Mucosa of descending colon (tissue), 3 donors: ENCODE data around the gene COL13A1. TPM values are rescaled to one million over a fixed set of nuclear protein-coding genes. Genes with fewer than 3 reads are reported as not detected.

ENCODE experiments used
- ATAC-seq: fragments of 200-7000 bp; cut with Tn5 transposase; one replicate; pipeline ENCODE4 v1.9.1; 2020; ENCODE audit warnings: mild to moderate bottlenecking, moderate library complexity
- DNase-seq, 3 donors: peaks; one replicate each; pipeline ENCODE4 v3.0.0-alpha.2; 2020
- H3K36me3 ChIP-seq: fragments of 200-600 bp; one replicate; pipeline ENCODE4 v1.8.0; 2021; ENCODE audit warnings: low read depth, mild to moderate bottlenecking
- H3K4me1 ChIP-seq: fragments of 200-600 bp; one replicate; pipeline ENCODE4 v1.8.0; 2021; ENCODE audit warnings: low read depth, mild to moderate bottlenecking
- H3K4me3 ChIP-seq: fragments of 200-600 bp; one replicate; pipeline ENCODE4 v1.8.0; 2021; ENCODE audit warnings: mild to moderate bottlenecking
- H3K9me3 ChIP-seq: fragments of 200-600 bp; one replicate; pipeline ENCODE4 v1.8.0; 2021; ENCODE audit warnings: mild to moderate bottlenecking
- CTCF ChIP-seq: fragments of 200-600 bp; IDR thresholded peaks from one replicate; pipeline ENCODE4 v1.8.0; 2022; ENCODE audit warnings: antibody characterized with exemption, mild to moderate bottlenecking
- intact Hi-C, 2 donors: fragments of 100-400 bp; cut with DNase I in 1 of 2; cut with micrococcal nuclease in 1 of 2; formaldehyde crosslinking; loops; one replicate each; pipeline versions ENCODE4 v1.11.0 to v1.11.1; 2022; cut with DNase I, micrococcal nuclease
- total RNA-seq, 3 donors: library from RNA; stranded (reverse); fragmentation: NEBNext Ultra II Directional in 2 of 3; extraction: Animal tissue kit (Norgen Biotek cat#: 25700) in 2 of 3; gene quantifications; one replicate each; pipeline versions ENCODE4 v1.2.1 to v1.2.4, GENCODE V29; 2021 to 2023
- donor health status: DM: no; HTN: no; CAD: no; lungs with moderate emphysema.
- donor health status: DM: no; HTN: no; CAD: no.
- donor health status: DM: no; HTN: yes; CAD: no.

COL13A1 gene
- total RNA-seq, 3 donors from 2014 or later, result 1.0 to 2.3 (median 1.0) TPM

- TF ChIP-seq CTCF, result no peak
- intact Hi-C loops, result no loop called here
- Histone ChIP-seq H3K4me3 (no peak overlapping the region), H3K9me3 (no peaks in the 10 kb centered on the region), H3K36me3 (no peaks in the 10 kb centered on the region), H3K4me1 (peaks cover 45% of the 10 kb centered on the region)
- no peak for ATAC-seq
- DNase-seq, result no peak
Measured at GRCh38 chr10:69892406-69892805, 90.7 kb downstream of the COL13A1 start.

GRCh38 chr10:69892816-69893215, 91.1 kb downstream of the COL13A1 start:
- intact Hi-C loops, result no loop called here
- no peaks in the 10 kb centered on the region for H3K9me3 ChIP-seq
- no peak overlapping the region for H3K4me3 ChIP-seq
- DNase-seq (peak in 1 of 3 donors; percentile 57), ATAC-seq (peak; percentile 1)
- TF ChIP-seq CTCF, result no peak
- no peaks in the 10 kb centered on the region for H3K36me3 ChIP-seq
- H3K4me1 ChIP-seq, result peaks cover 45% of the 10 kb centered on the region

GRCh38 chr10:69893271-69893900, 91.7 kb downstream of the COL13A1 start:
- peak; percentile 60 for ATAC-seq

GRCh38 chr10:69894156-69894555, 92.5 kb downstream of the COL13A1 start:
- ATAC-seq (no peak), DNase-seq (no peak)
- no peaks in the 10 kb centered on the region for H3K36me3 ChIP-seq
- no peaks in the 10 kb centered on the region for H3K9me3 ChIP-seq
- no peak for TF ChIP-seq CTCF
- H3K4me3 ChIP-seq, result no peak overlapping the region
- intact Hi-C loops, result no loop called here
- H3K4me1 ChIP-seq, result peaks cover 43% of the 10 kb centered on the region

More at GRCh38 chr10:69893271-69893900, 91.7 kb downstream of the COL13A1 start:
- Histone ChIP-seq H3K4me3 (no peak overlapping the region), H3K4me1 (peaks cover 45% of the 10 kb centered on the region), H3K36me3 (no peaks in the 10 kb centered on the region), H3K9me3 (no peaks in the 10 kb centered on the region)
- TF ChIP-seq CTCF, result no peak
- intact Hi-C loops, result no loop called here
- peak in 2 of 3 donors; percentile 51 to 67 for DNase-seq

- intact Hi-C loops, result no loop called here
- TF ChIP-seq CTCF, result no peak
- no peak for DNase-seq
- ATAC-seq, result no peak
- Histone ChIP-seq H3K36me3 (no peaks in the 10 kb centered on the region), H3K4me3 (no peak overlapping the region), H3K4me1 (peaks cover 32% of the 10 kb centered on the region), H3K9me3 (no peaks in the 10 kb centered on the region)
Measured at GRCh38 chr10:69895759-69896158, 94.1 kb downstream of the COL13A1 start.
